GM12878 (cell line): ENCODE data around the gene CMTM1. TPM values are rescaled to one million over a fixed set of nuclear protein-coding genes. Genes with fewer than 3 reads are reported as not detected.

Experiments used
- ASH2L ChIP-seq: fragments of 300-600, 200-600 bp; sonication (generic); IDR thresholded peaks from 2 replicates; pipeline ENCODE4 v1.6.1; 2017; ENCODE audit warnings: low read depth, mild to moderate bottlenecking, borderline replicate concordance
- BACH1 ChIP-seq: fragments of 450-650 bp; IDR thresholded peaks from 2 replicates; pipeline ENCODE4 v1.6.1; 2017; ENCODE audit warnings: mild to moderate bottlenecking, borderline replicate concordance
- BHLHE40 ChIP-seq, 2 experiments: fragments of 450-650 bp in 1 of 2; IDR thresholded peaks; 2 replicates each; pipeline ENCODE4 v1.6.1; 2011 to 2017; ENCODE audit warnings: low read depth in 2 of 2, borderline replicate concordance in 1 of 2, improper control_type of control experiment in 1 of 2, low read length in 1 of 2, mild to moderate bottlenecking in 1 of 2
- CTCF ChIP-seq, 3 experiments: IDR thresholded peaks in 2 of 3; conservative IDR thresholded peaks in 1 of 3; 2 replicates each; pipeline ENCODE4 v1.5.1; 2011; ENCODE audit warnings: low read depth in 3 of 3, low read length in 3 of 3, mild to moderate bottlenecking in 3 of 3, control low read depth in 2 of 3, moderate library complexity in 2 of 3, inconsistent platforms in 1 of 3, mixed read lengths in 1 of 3; ENCODE audit not compliant: control insufficient read depth in 2 of 3, insufficient read depth in 1 of 3; ENCODE audit errors: extremely low read depth in 1 of 3
- ETV6 ChIP-seq, 2 experiments: fragments of 450-650 bp in 1 of 2; IDR thresholded peaks in 1 of 2; conservative IDR thresholded peaks in 1 of 2; 2 replicates each; pipeline ENCODE4 v1.6.1; 2014; ENCODE audit warnings: antibody characterized with exemption in 1 of 2, borderline replicate concordance in 1 of 2, low read depth in 1 of 2, mild to moderate bottlenecking in 1 of 2, moderate library complexity in 1 of 2
- FOXK2 ChIP-seq: fragments of 450-650 bp; IDR thresholded peaks from 2 replicates; pipeline ENCODE4 v1.6.1; 2017; ENCODE audit warnings: mild to moderate bottlenecking, moderate library complexity
- HCFC1 ChIP-seq: fragments of 150-350 bp; IDR thresholded peaks from 2 replicates; pipeline ENCODE4 v1.6.1; 2014; ENCODE audit warnings: low read length
- NFYB ChIP-seq: IDR thresholded peaks from 2 replicates; pipeline ENCODE4 v1.6.1; 2011; ENCODE audit warnings: low read depth, mild to moderate bottlenecking, low read length, improper control_type of control experiment, moderate library complexity; ENCODE audit not compliant: insufficient read depth
- NRF1 ChIP-seq: conservative IDR thresholded peaks from 2 replicates; pipeline ENCODE4 v1.6.1; 2011; ENCODE audit warnings: mild to moderate bottlenecking, low read depth, low read length, improper control_type of control experiment
- RAD21 ChIP-seq: IDR thresholded peaks from 2 replicates; pipeline ENCODE4 v1.6.1; 2011; ENCODE audit warnings: mild to moderate bottlenecking, low read depth, low read length, moderate library complexity; ENCODE audit not compliant: insufficient read depth
- RBBP5 ChIP-seq: fragments of 200-600 bp; sonication (generic); conservative IDR thresholded peaks from 2 replicates; pipeline ENCODE4 v1.6.1; 2016
- SMAD1 ChIP-seq: fragments of 450-650 bp; IDR thresholded peaks from 2 replicates; pipeline ENCODE4 v1.6.1; 2018; ENCODE audit warnings: mild to moderate bottlenecking, low read depth; ENCODE audit not compliant: partially characterized antibody
- SMAD5 ChIP-seq: IDR thresholded peaks from 2 replicates; pipeline ENCODE4 v1.6.1; 2016; ENCODE audit warnings: antibody characterized with exemption, low read depth
- SMC3 ChIP-seq: IDR thresholded peaks from 2 replicates; pipeline ENCODE4 v1.6.1; 2011; ENCODE audit warnings: low read length, improper control_type of control experiment, borderline replicate concordance
- SREBF1 ChIP-seq: IDR thresholded peaks from 2 replicates; pipeline ENCODE4 v1.6.1; 2012; ENCODE audit warnings: mild to moderate bottlenecking, low read length
- TBL1XR1 ChIP-seq: IDR thresholded peaks from 2 replicates; pipeline ENCODE4 v1.6.1; 2012; ENCODE audit warnings: low read depth, low read length, improper control_type of control experiment
- ZBED1 ChIP-seq: IDR thresholded peaks from 2 replicates; pipeline ENCODE4 v1.6.1; 2016; ENCODE audit warnings: borderline replicate concordance
- ZNF274 ChIP-seq: IDR thresholded peaks from one replicate; pipeline ENCODE4 v1.8.0; 2011; ENCODE audit not compliant: insufficient read length, insufficient read depth
- ZNF384 ChIP-seq: IDR thresholded peaks from 2 replicates; pipeline ENCODE4 v1.6.1; 2012; ENCODE audit warnings: low read depth, mild to moderate bottlenecking, low read length, improper control_type of control experiment, borderline replicate concordance
- polyA plus RNA-seq, 11 experiments: library from polyadenylated mRNA; depleted of rRNA in 4 of 11; unstranded in 6 of 11; stranded (reverse) in 5 of 11; fragments of >200 nt; fragmentation: Nextera tagmentation in 4 of 11; fragmentation: Illumina TruSeq in 1 of 11; extraction: Ambion mirVana in 4 of 11; extraction: Trizol in 1 of 11; gene quantifications; 1 replicate in 1 of 11; 2 replicates in 10 of 11; pipeline versions ENCODE4 v1.2.1 to v1.2.3, GENCODE V29; 2011 to 2016; ENCODE audit warnings: inconsistent platforms in 2 of 11, missing spikeins in 2 of 11, low read depth in 1 of 11
- total RNA-seq, 4 experiments: library from RNA; depleted of rRNA in 3 of 4; stranded (reverse); fragments of >200 nt in 3 of 4; fragmentation: Illumina TruSeq in 1 of 4; extraction: Trizol in 1 of 4; gene quantifications; 2 replicates each; pipeline versions ENCODE4 v1.2.1 to v1.2.3, GENCODE V29; 2013 to 2021
- TF ChIP-seq, protein P1 (sequence below): IDR thresholded peaks from 2 replicates; pipeline ENCODE4 v1.6.1; 2011; ENCODE audit warnings: borderline replicate concordance, low read depth, mild to moderate bottlenecking, moderate library complexity, mixed read lengths, low read length; ENCODE audit not compliant: insufficient read depth; ENCODE audit errors: extremely low read length
- TF ChIP-seq, protein P2 (sequence below): IDR thresholded peaks from 2 replicates; pipeline ENCODE4 v1.6.1; 2011; ENCODE audit warnings: borderline replicate concordance, low read depth, mild to moderate bottlenecking, moderate library complexity, low read length; ENCODE audit not compliant: insufficient read depth, poor library complexity, severe bottlenecking
- TF ChIP-seq, protein P3 (sequence below): fragments of 450-650 bp; IDR thresholded peaks from 2 replicates; pipeline ENCODE4 v1.6.1; 2014; ENCODE audit warnings: mild to moderate bottlenecking

Gene CMTM1
- total and polyA plus RNA-seq, 10 of the 15 experiments (the other 5 are each of a cell fraction or from before 2014, with no cell fraction given), result 0.09 to 3.0 (median 1.4) TPM; not detected in 2

GRCh38 chr16:66521951-66522771 lies 44.1 kb upstream of the CMTM1 start (continued):
- TF ChIP-seq RAD21, result no peak
- TF ChIP-seq HCFC1, result no peak
- no peak for TF ChIP-seq ZNF384
- TF ChIP-seq BACH1, result peak; percentile 89; the same call in 1 of the 2 replicates
- TF ChIP-seq CTCF (IDR thresholded peaks at IDR 0.05 in 2 of 3, conservative IDR thresholded peaks at IDR 0.05 in 1 of 3; ENCODE audit: control insufficient read depth in 2 of 3, extremely low read depth in 1 of 3, insufficient read depth in 1 of 3, low read depth in 3 of 3, low read length in 3 of 3), result no peak
- no peak for TF ChIP-seq ASH2L
- TF ChIP-seq, protein P1, sequence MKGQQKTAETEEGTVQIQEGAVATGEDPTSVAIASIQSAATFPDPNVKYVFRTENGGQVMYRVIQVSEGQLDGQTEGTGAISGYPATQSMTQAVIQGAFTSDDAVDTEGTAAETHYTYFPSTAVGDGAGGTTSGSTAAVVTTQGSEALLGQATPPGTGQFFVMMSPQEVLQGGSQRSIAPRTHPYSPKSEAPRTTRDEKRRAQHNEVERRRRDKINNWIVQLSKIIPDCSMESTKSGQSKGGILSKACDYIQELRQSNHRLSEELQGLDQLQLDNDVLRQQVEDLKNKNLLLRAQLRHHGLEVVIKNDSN, result no peak
- TF ChIP-seq ZNF274, result no peak
- peak; percentile 83 for TF ChIP-seq NFYB
- TF ChIP-seq SMAD5, result no peak
- TF ChIP-seq TBL1XR1, result peak; percentile 74
- TF ChIP-seq SMC3, result no peak
- no peak for TF ChIP-seq RBBP5
- peak in 1 of 2 experiments; percentile 80; a peak in 2 of 4 replicates for TF ChIP-seq ETV6 (conservative IDR thresholded peaks at IDR 0.05 in 1 of 2, IDR thresholded peaks at IDR 0.05 in 1 of 2; ENCODE audit: borderline replicate concordance in 1 of 2, low read depth in 1 of 2)
- no peak for TF ChIP-seq SMAD1
- TF ChIP-seq, protein P2, sequence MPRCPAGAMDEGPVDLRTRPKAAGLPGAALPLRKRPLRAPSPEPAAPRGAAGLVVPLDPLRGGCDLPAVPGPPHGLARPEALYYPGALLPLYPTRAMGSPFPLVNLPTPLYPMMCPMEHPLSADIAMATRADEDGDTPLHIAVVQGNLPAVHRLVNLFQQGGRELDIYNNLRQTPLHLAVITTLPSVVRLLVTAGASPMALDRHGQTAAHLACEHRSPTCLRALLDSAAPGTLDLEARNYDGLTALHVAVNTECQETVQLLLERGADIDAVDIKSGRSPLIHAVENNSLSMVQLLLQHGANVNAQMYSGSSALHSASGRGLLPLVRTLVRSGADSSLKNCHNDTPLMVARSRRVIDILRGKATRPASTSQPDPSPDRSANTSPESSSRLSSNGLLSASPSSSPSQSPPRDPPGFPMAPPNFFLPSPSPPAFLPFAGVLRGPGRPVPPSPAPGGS, result peak; percentile 93
- no peak for TF ChIP-seq SREBF1
- TF ChIP-seq, protein P3, sequence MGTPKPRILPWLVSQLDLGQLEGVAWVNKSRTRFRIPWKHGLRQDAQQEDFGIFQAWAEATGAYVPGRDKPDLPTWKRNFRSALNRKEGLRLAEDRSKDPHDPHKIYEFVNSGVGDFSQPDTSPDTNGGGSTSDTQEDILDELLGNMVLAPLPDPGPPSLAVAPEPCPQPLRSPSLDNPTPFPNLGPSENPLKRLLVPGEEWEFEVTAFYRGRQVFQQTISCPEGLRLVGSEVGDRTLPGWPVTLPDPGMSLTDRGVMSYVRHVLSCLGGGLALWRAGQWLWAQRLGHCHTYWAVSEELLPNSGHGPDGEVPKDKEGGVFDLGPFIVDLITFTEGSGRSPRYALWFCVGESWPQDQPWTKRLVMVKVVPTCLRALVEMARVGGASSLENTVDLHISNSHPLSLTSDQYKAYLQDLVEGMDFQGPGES, result no peak
- TF ChIP-seq BHLHE40 (IDR thresholded peaks at IDR 0.05; ENCODE audit: borderline replicate concordance in 1 of 2, low read depth in 2 of 2, low read length in 1 of 2), result peak; percentile 69 to 78
- TF ChIP-seq NRF1, result no peak
- no peak for TF ChIP-seq FOXK2
- TF ChIP-seq ZBED1, result no peak; the same call in 1 of the 2 replicates
